HG03039 (cell line): ENCODE measurements around the gene EHD1.

Experiments used
- ATAC-seq: cut with Tn5 transposase; IDR thresholded peaks from one replicate; pipeline ENCODE4 v1.9.1; 2021; ENCODE audit warnings: mild to moderate bottlenecking, moderate library complexity; ENCODE audit not compliant: unreplicated experiment

The EHD1 gene

DNA sequence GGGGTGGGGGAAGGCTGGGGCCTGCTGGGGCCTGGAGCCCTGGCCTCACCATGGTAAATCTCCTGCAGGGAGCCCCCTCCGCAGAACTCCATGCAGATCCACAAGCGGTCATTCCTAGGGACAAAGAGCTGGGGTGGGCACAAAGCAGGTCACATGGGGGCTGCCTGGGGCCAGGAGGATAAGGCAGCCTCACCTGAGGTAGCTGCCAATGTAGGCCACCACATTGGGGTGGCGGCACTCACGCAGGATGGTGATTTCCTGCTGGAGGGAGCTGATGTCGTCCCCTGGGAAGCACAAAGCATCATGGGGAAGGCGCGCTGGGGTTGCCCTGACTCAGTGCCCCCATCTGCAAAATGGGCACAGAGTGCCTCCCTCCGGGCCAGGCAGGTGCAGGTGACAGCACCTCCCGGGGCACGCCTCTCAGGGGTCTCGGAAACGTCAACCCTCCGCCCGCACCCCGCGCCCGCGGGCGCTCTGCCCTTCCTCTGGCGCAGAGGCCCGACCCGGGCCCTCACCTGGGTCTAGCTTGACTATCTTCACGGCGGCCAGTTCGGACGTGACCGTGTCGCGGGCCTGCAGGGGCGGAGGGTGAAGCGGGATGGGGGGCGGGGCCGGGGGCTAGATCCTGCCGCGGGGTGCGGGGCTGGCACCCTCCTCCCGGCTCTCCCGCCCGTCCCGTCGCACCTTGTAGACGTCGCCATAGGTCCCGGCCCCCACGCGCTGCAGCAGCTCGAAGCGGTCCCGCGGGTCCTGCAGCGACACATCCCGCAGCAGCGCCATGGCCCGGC, 75.9 kb downstream of the EHD1 start:
- peak; percentile 11 for ATAC-seq
